ENCODE results near the gene CIAO2B.

CIAO2B gene

GRCh38 chr16:66904428-66904845 lies 29.8 kb downstream of the CIAO2B start:
- DNase-seq (ENCODE audit: low spot score), result no peak
- Histone ChIP-seq H2BK12ac (ENCODE audit: low read length) (no peak overlapping the region), H3K79me1 (ENCODE audit: low read depth, low read length) (no peaks in the 10 kb centered on the region), H3K4ac (ENCODE audit: low read length) (no peak overlapping the region), H2AFZ (ENCODE audit: low read length) (no peak overlapping the region), H3K23ac (ENCODE audit: low read depth, low read length, poor library complexity) (no peak overlapping the region), H2BK120ac (ENCODE audit: low read depth, low read length) (no peak overlapping the region), H3K4me1 (ENCODE audit: control insufficient read depth in 2 of 2, insufficient read depth in 1 of 2, low read depth in 1 of 2, low read length in 2 of 2) (peaks cover 6 to 16% of the 10 kb centered on the region in 2 donors), H2BK15ac (ENCODE audit: low read length) (no peak overlapping the region), H3K36me3 (replicated peaks in 1 of 2; ENCODE audit: control insufficient read depth in 2 of 2, insufficient read depth in 2 of 2, low read length in 2 of 2) (no peaks in the 10 kb centered on the region), H3K9me3 (replicated peaks in 1 of 2; ENCODE audit: control insufficient read depth in 2 of 2, insufficient read depth in 1 of 2, low read depth in 1 of 2, low read length in 2 of 2) (no peaks in the 10 kb centered on the region), H3K4me3 (ENCODE audit: low read length in 2 of 2) (no peak overlapping the region), H3K18ac (ENCODE audit: low read length) (peak overlapping the region; percentile 9), H3K9ac (ENCODE audit: low read depth, low read length, poor library complexity) (no peak overlapping the region), H3K27me3 (ENCODE audit: control insufficient read depth in 3 of 3, insufficient read depth in 3 of 3, low read depth in 1 of 3, low read length in 3 of 3) (peaks cover 0 to 41% (median 0%) of the 10 kb centered on the region in 3 experiments), H4K91ac (ENCODE audit: low read depth, low read length, poor library complexity) (no peak overlapping the region), H3K14ac (ENCODE audit: low read length) (no peak overlapping the region), H3K27ac (replicated peaks; ENCODE audit: low read length) (no peak overlapping the region), H2BK5ac (ENCODE audit: low read length) (no peak overlapping the region), H2AK5ac (ENCODE audit: low read depth, low read length) (no peak overlapping the region), H3K4me2 (ENCODE audit: insufficient read depth, low read length, poor library complexity, severe bottlenecking) (no peak overlapping the region), H4K8ac (ENCODE audit: low read depth, low read length) (no peak overlapping the region)
- no CpG with 5 or more reads among the region's 13 CpGs for WGBS, 2 donors (ENCODE audit: extremely low coverage in 2 of 2, insufficient read length in 2 of 2, insufficient replicate concordance in 1 of 2)

DNA sequence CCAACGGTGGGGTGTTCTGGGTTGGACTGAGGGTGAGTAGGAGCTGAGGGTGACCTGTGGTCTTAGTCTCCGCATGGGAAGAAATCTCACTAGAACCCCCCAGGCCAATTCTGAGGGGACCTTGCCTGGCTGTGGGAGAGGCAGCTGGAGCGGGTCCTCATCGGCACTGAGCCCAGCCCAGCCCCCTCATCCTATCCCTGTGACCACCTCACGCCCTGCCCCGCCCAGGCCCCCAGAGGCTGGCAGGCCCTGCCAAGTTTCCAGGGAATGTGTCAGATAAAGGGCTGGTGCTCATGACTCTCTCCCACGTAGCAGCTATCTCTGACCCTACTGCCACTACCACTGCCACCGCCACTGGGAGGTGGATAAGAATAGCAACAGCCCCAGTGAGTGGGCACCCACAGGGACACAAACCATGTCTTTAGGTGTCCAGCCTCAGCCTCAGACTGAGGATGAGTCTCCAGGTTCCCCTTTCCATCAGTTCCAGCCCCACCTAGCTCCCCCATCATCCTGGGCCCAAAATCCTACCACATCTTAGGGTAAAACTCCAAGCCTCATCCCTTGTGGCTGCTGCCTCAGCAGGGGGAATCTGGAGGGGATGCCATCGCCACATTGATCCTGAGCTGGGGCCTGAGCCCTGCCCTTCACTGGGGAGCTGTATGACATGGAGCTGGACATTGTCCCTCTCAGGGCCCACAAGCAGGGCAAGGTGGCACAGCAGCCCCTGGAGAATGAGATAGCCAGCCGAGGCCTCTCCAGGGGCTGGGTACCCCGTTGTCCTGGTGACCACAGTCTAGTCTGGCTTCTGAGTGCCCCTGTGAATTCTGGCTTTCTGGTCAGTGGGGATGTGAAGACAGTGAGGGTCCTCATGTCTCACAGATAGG lies 30.4 kb downstream of the CIAO2B start:
- no peaks in the 10 kb centered on the region for H3K9me3 ChIP-seq (replicated peaks in 1 of 2; ENCODE audit: control insufficient read depth in 2 of 2, insufficient read depth in 1 of 2, low read depth in 1 of 2, low read length in 2 of 2)
- H4K8ac ChIP-seq (ENCODE audit: low read depth, low read length), result no peak overlapping the region
- H3K9ac ChIP-seq (ENCODE audit: low read depth, low read length, poor library complexity), result no peak overlapping the region
- H3K4me1 ChIP-seq (ENCODE audit: control insufficient read depth in 2 of 2, insufficient read depth in 1 of 2, low read depth in 1 of 2, low read length in 2 of 2), result peaks cover 6 to 20% of the 10 kb centered on the region in 2 donors
- no peak overlapping the region for H3K27ac ChIP-seq (replicated peaks; ENCODE audit: low read length)
- no peaks in the 10 kb centered on the region for H3K36me3 ChIP-seq (replicated peaks in 1 of 2; ENCODE audit: control insufficient read depth in 2 of 2, insufficient read depth in 2 of 2, low read length in 2 of 2)
- H2AK5ac ChIP-seq (ENCODE audit: low read depth, low read length), result no peak overlapping the region
- H2BK5ac ChIP-seq (ENCODE audit: low read length), result no peak overlapping the region
- H3K18ac ChIP-seq (ENCODE audit: low read length), result peak overlapping the region; percentile 21
- H2BK15ac ChIP-seq (ENCODE audit: low read length), result no peak overlapping the region
- no peak overlapping the region for H3K4me2 ChIP-seq (ENCODE audit: insufficient read depth, low read length, poor library complexity, severe bottlenecking)
- H2BK120ac ChIP-seq (ENCODE audit: low read depth, low read length), result no peak overlapping the region
- no peak overlapping the region for H3K23ac ChIP-seq (ENCODE audit: low read depth, low read length, poor library complexity)
- H3K14ac ChIP-seq (ENCODE audit: low read length), result no peak overlapping the region
- no CpG with 5 or more reads among the region's 11 CpGs for WGBS, 2 donors (ENCODE audit: extremely low coverage in 2 of 2, insufficient read length in 2 of 2, insufficient replicate concordance in 1 of 2)
- DNase-seq (ENCODE audit: low spot score), result no peak
- H3K4ac ChIP-seq (ENCODE audit: low read length), result no peak overlapping the region
- H2BK12ac ChIP-seq (ENCODE audit: low read length), result no peak overlapping the region
- peaks cover 0 to 41% (median 0%) of the 10 kb centered on the region in 3 experiments for H3K27me3 ChIP-seq (ENCODE audit: control insufficient read depth in 3 of 3, insufficient read depth in 3 of 3, low read depth in 1 of 3, low read length in 3 of 3)
- no peaks in the 10 kb centered on the region for H3K79me1 ChIP-seq (ENCODE audit: low read depth, low read length)
- H4K91ac ChIP-seq (ENCODE audit: low read depth, low read length, poor library complexity), result no peak overlapping the region
- H2AFZ ChIP-seq (ENCODE audit: low read length), result no peak overlapping the region
- no peak overlapping the region for H3K4me3 ChIP-seq (ENCODE audit: low read length in 2 of 2)

DNA sequence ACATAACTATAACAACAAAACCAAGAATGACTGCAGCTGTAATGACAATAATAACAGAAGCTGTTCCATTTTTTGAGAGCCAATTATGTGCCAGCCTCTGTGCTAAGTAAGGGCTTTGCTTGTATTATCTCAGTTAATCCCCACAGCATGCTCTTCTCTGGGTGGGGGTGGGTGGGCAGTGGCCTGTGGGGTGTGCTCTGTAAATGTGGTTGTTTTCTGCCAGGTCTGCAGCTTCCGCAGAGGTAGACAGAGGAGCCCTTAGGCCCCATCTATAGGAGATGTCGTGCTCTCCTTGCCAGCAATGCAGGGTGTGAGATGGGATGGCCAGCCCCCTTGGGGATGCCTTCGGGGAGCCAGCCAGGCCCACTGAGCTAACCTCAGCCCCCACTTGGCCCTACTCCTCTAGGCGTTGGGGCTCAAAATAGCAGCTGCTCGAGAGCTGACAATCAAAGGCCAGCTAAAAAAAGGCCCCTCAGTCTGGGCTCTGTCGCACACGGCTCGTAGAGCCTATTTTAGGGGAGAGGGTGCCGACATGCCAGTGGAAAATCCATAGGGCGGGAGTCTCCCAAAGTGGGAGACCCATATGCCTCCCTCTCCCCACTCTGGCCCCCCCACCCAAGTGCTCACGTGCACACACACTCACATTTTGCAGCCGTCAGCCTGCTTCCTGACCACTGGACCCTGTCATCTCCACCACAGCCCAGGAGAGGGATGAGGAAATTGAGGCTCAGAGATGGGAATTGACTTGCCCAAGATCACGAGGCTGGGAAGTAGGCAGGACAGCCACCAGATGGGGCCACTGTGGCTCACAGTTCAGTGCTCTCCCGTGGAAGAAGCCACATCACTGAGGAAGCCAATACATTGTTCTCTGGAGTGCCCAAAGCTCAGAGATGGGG lies 31.3 kb downstream of the CIAO2B start:
- H3K23ac ChIP-seq (ENCODE audit: low read depth, low read length, poor library complexity), result no peak overlapping the region
- no peak overlapping the region for H3K4me2 ChIP-seq (ENCODE audit: insufficient read depth, low read length, poor library complexity, severe bottlenecking)
- H3K27me3 ChIP-seq (ENCODE audit: control insufficient read depth in 3 of 3, insufficient read depth in 3 of 3, low read depth in 1 of 3, low read length in 3 of 3), result peaks cover 0 to 36% (median 0%) of the 10 kb centered on the region in 3 experiments
- no peak overlapping the region for H3K9ac ChIP-seq (ENCODE audit: low read depth, low read length, poor library complexity)
- H3K4me1 ChIP-seq (ENCODE audit: control insufficient read depth in 2 of 2, insufficient read depth in 1 of 2, low read depth in 1 of 2, low read length in 2 of 2), result peaks cover 6 to 20% of the 10 kb centered on the region in 2 donors
- no peak overlapping the region for H2BK120ac ChIP-seq (ENCODE audit: low read depth, low read length)
- no peak overlapping the region for H2AK5ac ChIP-seq (ENCODE audit: low read depth, low read length)
- H2BK5ac ChIP-seq (ENCODE audit: low read length), result no peak overlapping the region
- no peak overlapping the region for H4K91ac ChIP-seq (ENCODE audit: low read depth, low read length, poor library complexity)
- no peak overlapping the region for H3K14ac ChIP-seq (ENCODE audit: low read length)
- no peak overlapping the region for H2BK15ac ChIP-seq (ENCODE audit: low read length)
- no peak overlapping the region for H3K4ac ChIP-seq (ENCODE audit: low read length)
- no peak overlapping the region for H3K4me3 ChIP-seq (ENCODE audit: low read length in 2 of 2)
- H2AFZ ChIP-seq (ENCODE audit: low read length), result no peak overlapping the region
- no peaks in the 10 kb centered on the region for H3K9me3 ChIP-seq (replicated peaks in 1 of 2; ENCODE audit: control insufficient read depth in 2 of 2, insufficient read depth in 1 of 2, low read depth in 1 of 2, low read length in 2 of 2)
- no peak for DNase-seq (ENCODE audit: low spot score)
- H3K27ac ChIP-seq (replicated peaks; ENCODE audit: low read length), result no peak overlapping the region
- no peaks in the 10 kb centered on the region for H3K36me3 ChIP-seq (replicated peaks in 1 of 2; ENCODE audit: control insufficient read depth in 2 of 2, insufficient read depth in 2 of 2, low read length in 2 of 2)
- no CpG with 5 or more reads among the region's 14 CpGs for WGBS, 2 donors (ENCODE audit: extremely low coverage in 2 of 2, insufficient read length in 2 of 2, insufficient replicate concordance in 1 of 2)
- H2BK12ac ChIP-seq (ENCODE audit: low read length), result no peak overlapping the region
- H4K8ac ChIP-seq (ENCODE audit: low read depth, low read length), result no peak overlapping the region
- no peak overlapping the region for H3K18ac ChIP-seq (ENCODE audit: low read length)
- no peaks in the 10 kb centered on the region for H3K79me1 ChIP-seq (ENCODE audit: low read depth, low read length)

DNA sequence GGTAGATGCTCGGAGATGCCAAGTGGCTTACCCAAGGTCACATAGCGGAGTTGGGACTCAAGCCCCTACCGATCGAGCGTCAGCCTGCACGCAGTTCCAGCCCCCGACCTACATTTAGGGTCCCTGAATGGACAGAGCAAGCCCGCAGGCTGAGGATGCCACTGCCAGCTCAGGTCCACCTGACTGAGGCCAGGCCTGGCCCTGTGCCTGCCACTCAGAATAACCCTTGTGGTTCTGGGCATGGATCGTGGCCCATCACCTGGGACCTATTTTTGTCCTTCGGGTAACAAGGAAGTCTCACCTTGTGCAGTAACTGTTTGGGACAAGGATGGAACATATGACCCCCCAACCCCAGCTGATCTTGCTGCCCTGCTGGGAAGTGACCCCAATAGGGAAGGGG lies 32.6 kb downstream of the CIAO2B start:
- Histone ChIP-seq H2BK12ac (ENCODE audit: low read length) (no peak overlapping the region), H3K79me1 (ENCODE audit: low read depth, low read length) (no peaks in the 10 kb centered on the region), H2BK120ac (ENCODE audit: low read depth, low read length) (no peak overlapping the region), H3K4me3 (ENCODE audit: low read length in 2 of 2) (no peak overlapping the region), H3K9me3 (replicated peaks in 1 of 2; ENCODE audit: control insufficient read depth in 2 of 2, insufficient read depth in 1 of 2, low read depth in 1 of 2, low read length in 2 of 2) (no peaks in the 10 kb centered on the region), H3K4ac (ENCODE audit: low read length) (no peak overlapping the region), H3K27ac (replicated peaks; ENCODE audit: low read length) (no peak overlapping the region), H3K18ac (ENCODE audit: low read length) (peak overlapping the region; percentile 62), H3K4me1 (ENCODE audit: control insufficient read depth in 2 of 2, insufficient read depth in 1 of 2, low read depth in 1 of 2, low read length in 2 of 2) (peaks cover 6 to 20% of the 10 kb centered on the region in 2 donors), H3K4me2 (ENCODE audit: insufficient read depth, low read length, poor library complexity, severe bottlenecking) (no peak overlapping the region), H4K91ac (ENCODE audit: low read depth, low read length, poor library complexity) (no peak overlapping the region), H3K14ac (ENCODE audit: low read length) (no peak overlapping the region), H2AFZ (ENCODE audit: low read length) (no peak overlapping the region), H2BK5ac (ENCODE audit: low read length) (no peak overlapping the region), H3K36me3 (replicated peaks in 1 of 2; ENCODE audit: control insufficient read depth in 2 of 2, insufficient read depth in 2 of 2, low read length in 2 of 2) (no peaks in the 10 kb centered on the region), H3K9ac (ENCODE audit: low read depth, low read length, poor library complexity) (no peak overlapping the region), H2BK15ac (ENCODE audit: low read length) (peak overlapping the region; percentile 24), H2AK5ac (ENCODE audit: low read depth, low read length) (no peak overlapping the region), H3K27me3 (ENCODE audit: control insufficient read depth in 3 of 3, insufficient read depth in 3 of 3, low read depth in 1 of 3, low read length in 3 of 3) (peaks cover 0 to 24% (median 0%) of the 10 kb centered on the region in 3 experiments), H4K8ac (ENCODE audit: low read depth, low read length) (no peak overlapping the region), H3K23ac (ENCODE audit: low read depth, low read length, poor library complexity) (no peak overlapping the region)
- DNase-seq (ENCODE audit: low spot score), result no peak
- WGBS, 2 donors (ENCODE audit: extremely low coverage in 2 of 2, insufficient read length in 2 of 2, insufficient replicate concordance in 1 of 2), result no CpG with 5 or more reads among the region's 10 CpGs

Measured in neuronal stem cell (in vitro differentiated cells).